Gastroesophageal sphincter (tissue), 3 donors: Measurements from ENCODE around the gene ALPL.

Source experiments
- CTCF ChIP-seq, 4 experiments: fragments of 200-600 bp in 2 of 4; fragments of 450-650 bp in 2 of 4; sonication (generic) in 1 of 4; IDR thresholded peaks; one replicate each; pipeline ENCODE4 v1.5.1; 2017 to 2019; ENCODE audit warnings: antibody characterized with exemption in 4 of 4, mild to moderate bottlenecking in 2 of 4, moderate library complexity in 2 of 4
- POLR2A ChIP-seq, 2 donors: fragments of 450-650 bp; IDR thresholded peaks; one replicate each; pipeline ENCODE4 v1.6.1; 2017; ENCODE audit warnings: antibody characterized with exemption in 2 of 2, mild to moderate bottlenecking in 2 of 2, moderate library complexity in 1 of 2

- no peak for TF ChIP-seq POLR2A (IDR thresholded peaks at IDR 0.05)
- no peak for TF ChIP-seq CTCF (IDR thresholded peaks at IDR 0.05)
These were observed 61.3 kb downstream of the ALPL start for GRCh38 chr1:21570528-21570875.
